GM18861 (cell line): ENCODE measurements around the gene KMT2C.

Experiments used
- ATAC-seq: cut with Tn5 transposase; IDR thresholded peaks from one replicate; pipeline ENCODE4 v1.9.1; 2021; ENCODE audit not compliant: unreplicated experiment

KMT2C gene

DNA sequence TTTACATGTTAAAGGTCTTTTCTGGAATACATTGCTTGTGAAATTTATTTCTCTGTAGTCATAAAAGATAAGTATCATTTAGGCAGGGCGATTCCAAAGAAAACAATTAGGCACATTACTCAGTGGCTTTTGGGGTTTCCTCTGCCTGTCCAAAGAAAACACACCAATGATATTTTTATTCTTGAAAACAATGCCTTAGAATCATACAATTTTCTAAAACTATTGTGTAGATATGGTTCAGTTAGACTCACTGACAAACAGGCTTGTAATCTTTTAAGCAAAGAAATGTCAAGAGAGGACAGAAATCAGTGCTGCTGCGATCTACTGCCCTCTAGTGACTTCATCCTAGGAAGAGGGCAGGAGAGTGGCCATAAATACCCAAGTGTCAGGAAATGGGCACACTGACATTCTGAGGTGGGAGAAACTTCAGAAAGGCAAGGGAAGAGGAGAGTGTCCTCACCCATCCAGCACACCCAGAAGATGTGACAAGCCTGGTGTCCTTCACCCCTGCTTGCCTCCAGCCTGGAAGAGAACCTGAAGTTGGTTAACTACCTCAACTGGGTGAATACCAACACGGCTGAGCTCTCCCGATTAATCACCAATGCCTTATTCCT is 289.8 kb downstream of the KMT2C start:
- ATAC-seq, result no peak

DNA sequence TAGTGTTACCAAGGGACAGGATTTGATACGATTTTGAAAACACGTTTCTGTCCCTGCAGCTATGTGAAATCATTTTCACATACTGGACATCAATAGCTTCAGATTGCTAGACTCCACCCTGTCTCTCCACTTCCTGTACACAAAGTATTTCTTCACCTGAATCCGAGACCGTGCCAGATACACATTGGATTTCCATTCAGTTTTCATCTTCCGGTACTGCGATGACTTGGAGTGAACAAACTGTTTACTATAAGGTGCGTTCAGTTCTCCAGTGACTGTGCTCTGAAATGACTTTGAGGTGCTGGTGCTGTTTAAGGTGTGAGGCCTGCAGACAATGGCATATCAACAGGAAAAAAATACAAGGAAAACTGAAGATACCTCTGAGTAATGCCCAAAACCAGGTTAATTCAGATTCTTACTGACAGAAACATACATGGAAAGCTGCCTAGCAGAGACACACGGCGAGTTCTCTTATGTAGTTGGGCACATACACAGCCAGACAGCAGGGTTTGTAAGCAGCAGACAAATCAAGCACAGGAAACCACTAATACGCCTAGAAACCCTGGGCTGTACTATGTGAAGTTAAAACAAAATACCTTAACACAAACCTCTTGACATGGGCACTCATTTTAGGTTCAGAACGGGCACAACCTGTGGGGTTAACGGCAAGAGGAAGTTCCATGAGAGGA is 291.1 kb downstream of the KMT2C start:
- no peak for ATAC-seq

DNA sequence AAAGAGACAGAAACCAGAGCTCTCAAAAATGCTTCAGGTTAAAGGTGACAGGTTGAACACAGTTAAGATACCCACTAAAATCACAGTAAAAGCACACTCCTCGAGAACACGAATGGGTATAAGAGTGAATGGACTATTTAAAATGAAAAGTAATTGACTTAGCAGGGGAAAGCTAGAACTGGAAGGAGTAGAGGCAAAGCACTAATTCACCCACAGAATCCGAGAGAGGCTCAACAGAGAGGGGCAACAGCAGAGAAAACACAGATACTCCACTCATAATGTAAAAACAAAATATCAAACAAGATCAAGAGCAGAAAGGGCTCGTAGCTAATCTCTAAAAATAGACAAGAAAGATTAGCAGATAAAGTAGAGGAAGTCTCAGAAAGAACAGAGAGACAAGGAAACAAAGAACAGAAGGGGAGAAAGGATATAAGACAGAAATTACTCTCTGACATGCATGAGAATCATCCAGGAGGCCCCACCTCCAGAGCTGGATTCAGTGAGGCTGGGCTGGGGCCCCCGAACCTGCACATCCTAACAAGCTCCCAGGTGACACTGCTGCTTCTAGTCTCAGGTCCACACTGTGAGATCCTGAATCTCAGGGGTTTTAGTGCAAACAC is 292.7 kb downstream of the KMT2C start:
- no peak for ATAC-seq

DNA sequence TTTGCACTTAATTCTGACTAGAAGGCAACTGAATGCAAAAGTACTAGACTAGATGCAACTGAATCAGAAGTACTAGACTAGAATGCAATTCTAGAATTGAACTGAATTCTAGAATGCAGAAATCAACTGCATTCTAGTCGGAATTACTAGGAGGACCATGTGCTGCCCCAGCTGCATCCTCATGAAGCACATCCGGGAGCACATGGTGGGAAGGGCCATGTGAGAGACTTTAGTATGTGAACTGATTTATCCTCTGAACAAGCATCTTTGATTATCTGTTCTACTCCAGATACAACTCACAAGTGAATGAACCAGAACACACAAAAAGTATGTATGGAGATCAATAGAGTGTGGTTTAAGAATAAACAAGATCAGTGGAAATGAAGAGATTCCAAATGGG is 295.2 kb downstream of the KMT2C start:
- no peak for ATAC-seq

DNA sequence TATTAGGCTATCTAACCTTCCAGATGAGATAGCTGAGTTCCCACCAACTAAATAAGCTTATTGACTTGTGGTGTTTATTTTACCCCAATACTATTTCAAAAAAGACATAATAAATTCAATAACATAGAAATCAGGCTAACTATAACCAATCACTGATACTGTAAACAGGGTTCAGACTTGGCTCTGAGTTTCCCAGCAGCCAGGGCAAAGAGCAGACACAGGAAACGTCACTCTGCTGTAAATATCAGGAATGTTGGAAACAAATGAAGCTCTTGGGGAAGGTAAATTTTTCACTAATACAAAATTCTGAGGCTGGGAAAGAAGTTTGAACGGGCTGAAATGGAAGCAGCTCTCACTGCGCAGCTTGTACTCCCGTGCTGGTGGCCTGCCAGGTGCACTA is 295.7 kb downstream of the KMT2C start:
- no peak for ATAC-seq

DNA sequence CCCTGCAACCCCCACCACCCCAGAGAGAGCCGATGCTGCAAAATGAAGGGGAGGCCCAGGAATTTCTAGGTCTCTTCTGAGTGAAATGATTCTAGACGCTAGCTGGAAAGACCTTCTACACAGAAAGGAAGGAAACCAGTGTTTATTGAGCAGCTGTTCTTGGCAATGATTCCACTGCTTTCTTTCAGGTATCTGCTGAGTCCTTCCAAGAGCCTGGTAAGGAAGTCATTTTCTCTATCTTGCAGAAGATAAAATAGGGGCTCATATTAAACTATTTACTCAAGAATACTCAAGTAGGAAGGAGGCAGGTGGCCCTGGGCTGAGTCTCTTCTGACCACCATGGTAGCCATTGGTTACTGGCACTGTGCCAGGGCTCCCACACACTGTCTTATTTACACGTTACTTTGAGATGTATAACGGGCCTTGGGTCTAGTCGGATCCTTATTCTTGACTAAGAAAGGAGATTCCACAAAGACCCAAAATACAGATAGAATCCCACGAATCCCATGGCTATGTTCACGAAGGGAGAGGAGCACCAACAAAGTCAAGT is 298.3 kb downstream of the KMT2C start:
- ATAC-seq, result no peak

DNA sequence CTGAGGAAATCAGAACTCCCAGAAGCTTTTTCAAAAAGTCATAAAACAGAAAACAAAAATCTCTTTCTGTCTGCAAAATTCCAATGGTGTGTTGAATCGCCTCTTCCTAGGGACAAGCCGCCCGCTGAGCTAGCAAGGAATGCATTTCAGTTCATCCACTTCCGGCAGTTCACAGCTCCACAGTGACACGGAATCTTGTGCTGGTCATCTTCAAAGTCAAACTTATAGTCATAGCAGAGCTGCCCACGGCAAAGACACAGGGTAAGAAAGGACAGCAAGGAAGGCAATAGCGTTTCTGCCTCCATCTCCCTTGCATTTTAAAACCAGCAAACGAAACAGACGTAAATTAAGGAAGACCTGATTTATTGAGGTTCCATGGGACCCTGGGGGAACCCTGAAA is 299.1 kb downstream of the KMT2C start:
- ATAC-seq, result no peak

DNA sequence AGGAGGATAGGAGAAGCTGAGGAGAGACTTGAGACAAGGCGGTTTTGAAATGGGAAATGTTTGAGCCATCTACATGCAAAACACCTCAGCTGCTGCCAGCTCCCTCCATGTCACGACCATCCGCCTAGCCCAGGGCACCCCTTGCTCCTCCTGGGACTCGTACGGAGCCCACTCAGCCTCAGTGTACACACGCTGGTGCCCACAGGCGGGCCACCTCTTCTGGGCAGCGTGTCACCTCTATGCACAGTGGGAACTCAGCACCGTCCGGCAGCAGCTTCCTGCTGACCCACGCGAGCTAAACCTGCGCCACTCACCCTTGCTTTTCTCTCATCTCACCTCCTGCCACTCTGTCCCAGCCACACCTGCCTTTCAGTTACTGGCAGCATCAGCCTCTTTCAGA is 302.0 kb downstream of the KMT2C start:
- ATAC-seq, result no peak

DNA sequence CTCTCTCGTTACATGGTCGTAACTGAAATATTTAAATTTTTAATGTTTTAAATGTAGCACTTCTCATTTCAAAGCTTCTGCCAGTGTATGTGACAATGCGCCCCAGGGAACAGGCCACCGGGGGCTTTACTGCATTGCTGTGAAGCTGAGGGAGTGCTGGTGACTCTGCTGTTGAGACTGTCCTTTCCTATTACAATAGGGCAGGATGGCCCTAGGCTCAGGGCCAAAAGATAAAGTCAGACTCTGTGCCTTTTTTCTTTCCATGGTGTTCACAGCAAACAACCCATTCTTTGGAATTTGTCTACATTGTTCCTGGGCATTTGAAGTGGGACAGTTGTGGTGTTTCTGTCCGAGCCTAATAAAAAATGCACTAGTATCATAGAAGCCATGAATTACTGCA is 303.0 kb downstream of the KMT2C start:
- ATAC-seq, result no peak

DNA sequence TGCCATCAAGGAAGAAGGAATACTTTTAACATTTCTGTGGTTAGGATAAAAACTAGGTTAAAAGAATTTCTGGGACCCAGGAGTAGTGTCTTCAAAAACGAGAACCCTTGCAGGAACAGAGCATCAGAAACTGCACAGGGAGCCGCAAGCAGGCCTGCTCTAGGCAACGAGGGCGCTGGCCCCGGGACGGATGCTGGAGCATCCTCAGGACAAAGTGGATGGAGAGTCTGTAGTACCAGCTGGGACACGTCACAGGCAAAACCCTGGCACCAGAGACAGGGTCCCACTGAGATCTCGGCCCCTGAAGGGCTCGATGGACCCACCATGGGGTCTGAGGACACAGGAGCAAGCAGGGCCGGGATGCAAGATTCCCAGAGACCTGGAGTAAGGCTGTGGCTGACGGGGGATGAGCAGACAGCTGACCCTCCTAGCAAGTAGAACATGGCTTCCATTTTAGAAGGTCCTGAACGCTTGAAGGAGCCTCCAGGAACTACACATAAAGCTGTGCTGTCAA is 303.8 kb downstream of the KMT2C start:
- no peak for ATAC-seq

DNA sequence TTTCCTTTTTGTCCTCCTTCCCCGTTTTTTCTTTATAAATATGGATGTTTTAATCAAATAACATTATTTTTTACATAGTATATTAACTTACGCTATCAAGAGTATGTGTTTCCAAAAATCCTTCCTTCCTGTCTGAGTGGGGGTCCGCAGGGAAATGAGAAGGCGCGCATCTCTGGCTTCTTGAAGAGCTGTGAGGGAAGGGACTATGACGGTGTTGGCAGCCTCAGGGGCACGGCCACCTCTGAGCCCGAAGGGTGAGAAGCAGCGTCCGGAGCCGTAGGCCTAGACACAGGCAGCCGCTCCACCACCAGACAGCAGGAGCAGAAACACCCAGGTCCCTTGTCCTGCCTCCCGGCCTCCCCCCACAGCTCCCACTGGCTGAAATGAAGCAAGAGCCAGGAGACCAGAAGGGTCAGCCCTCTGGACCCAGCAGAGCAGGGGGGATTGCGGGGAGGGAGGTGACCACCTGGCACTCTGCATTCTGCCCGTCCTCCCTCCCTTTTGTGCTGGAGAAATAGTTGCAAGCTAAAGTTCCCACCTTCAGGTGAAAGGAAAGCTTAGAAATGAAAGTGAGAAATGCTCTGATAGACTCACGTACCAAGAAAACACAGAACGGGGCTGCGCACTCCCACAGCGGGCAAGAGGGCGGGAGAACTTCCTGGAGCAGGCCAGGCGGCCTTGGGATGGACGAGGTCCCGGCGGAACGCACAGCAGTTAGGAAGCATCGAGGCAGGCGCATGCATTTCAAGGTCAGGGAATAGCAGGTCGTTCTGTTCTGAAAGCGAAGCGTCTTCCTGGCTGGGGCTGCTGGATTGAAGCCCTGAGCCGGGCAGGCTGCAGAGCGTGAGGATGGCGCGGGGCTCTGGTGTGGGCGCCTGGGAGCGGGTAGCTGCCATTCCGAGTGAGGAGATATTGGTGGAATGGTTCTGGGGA is 304.9 kb downstream of the KMT2C start:
- ATAC-seq, result no peak

DNA sequence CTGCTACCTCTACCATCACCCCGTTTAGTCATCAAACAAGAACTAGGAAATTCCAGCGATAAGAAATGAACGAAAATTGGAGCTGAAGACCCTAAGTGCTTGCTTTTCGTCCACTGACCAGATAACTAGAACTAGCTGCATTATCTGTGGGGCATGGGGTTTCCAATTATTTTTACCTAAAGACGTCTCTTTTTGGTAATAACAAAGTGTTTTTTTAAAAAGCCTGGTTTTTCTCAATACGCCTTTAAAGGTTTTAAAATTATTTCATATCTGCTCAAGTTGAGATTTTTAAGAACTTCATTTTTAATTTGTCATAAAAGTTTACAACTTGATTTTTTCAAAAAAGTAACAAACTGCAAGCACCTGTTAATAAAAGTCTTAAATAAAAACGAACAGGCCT is 306.1 kb downstream of the KMT2C start:
- ATAC-seq, result no peak

DNA sequence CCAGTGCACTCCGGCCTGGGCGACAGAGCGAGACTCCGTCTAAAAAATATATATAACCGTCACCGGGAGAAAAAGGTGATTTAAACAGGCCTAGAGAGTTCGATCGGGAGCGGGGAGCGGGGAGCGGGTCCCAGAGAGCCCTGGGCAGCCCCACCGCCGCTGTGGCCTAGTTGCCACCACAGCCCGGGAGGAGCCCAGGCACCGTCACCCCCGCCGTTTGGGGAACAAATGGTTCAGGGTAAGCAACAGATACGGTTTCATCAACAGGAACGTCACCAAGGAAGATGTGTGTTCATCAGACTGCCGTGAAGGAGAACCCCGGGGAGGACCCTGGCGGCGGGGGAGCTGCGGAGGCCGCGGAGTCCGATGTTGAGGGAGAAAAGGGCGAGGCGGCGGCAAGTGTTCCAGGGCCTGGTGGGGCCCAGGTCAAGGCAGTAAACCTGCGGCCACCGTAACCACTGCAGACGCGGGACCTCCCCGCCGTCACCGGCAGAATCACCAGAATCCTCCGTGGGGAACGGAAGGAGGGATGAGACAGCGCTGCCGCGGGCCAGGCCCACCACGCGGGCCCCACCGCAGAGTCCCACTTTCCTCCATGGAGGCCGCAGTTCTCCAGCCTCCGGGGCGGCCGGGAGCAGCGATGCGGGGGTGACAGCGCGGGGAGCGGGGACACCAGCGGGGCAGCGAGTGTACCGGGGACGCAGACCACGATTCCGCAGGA is 306.9 kb downstream of the KMT2C start:
- no peak for ATAC-seq

DNA sequence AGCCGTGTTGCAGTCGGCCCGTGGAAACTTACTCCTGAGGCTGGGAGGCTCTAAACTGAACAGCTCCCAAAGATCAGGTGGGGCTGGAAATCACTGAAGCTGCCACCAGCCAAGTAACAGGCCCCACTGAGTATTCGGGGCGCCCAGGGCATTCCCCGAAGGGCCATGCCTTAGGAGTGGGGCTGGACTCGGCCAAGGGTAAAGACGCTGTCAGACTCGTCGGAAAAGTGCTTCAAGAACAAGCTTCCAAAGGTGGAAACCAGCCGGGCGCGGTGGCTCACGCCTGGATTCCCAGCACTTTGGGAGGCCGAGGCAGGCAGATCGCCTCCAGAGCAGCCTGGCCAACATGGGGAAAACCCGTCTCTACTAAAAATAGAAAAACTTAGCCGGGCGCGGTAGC is 307.6 kb downstream of the KMT2C start:
- no peak for ATAC-seq

DNA sequence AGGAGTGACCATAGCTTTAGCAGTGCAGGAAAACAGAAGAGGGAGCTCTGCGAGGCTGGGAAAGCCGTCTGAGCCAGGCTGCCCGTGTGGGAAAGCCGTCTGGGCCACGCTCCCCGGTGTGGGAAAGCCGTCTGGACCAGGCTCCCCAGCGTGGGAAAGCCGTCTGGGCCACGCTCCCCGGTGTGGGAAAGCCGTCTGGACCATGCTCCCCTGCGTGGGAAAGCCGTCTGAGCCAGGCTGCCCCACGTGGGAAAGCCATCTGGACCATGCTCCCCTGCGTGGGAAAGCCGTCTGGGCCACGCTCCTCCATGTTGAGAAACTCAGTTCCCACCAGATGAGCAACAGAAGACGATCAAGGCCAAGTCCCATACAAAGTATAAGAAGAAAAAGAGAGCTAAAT is 308.6 kb downstream of the KMT2C start:
- ATAC-seq, result no peak

DNA sequence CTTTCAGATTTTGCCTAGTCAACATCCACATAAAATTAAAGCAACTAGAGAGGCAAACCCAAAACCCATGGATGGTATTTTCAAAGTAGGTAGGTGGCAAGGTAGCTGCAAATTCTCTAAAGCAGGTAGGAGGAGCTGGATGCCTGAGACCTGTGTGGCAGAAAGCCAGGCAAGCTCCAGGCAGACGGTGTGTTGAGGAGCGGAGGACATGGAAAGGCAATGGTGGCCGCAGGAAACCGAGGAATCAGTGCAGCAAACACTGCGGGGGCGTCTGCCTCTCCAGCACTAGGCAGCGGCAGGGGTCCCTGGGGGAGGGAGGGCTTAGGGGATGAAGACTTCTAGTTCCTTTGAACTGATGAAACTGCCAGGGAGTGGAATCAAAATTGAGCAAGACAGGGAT is 309.1 kb downstream of the KMT2C start:
- no peak for ATAC-seq

DNA sequence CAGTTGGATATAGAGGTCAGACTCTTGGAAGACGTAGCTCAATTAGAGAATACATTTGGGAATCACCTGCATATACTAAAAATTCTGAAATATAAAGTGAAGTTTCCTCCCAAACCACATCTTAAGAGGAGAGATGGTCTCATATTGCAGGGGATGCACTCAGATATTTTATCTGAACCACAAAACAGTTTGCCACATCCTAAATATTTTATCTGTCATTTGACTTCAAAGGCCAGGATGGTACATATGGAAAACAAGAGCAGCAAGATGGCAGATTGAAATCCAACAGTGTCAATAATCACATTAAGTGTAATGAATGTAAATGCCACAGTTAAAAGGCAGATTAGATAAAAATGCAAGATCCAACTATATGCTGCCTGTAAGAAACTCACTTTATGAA is 313.3 kb downstream of the KMT2C start:
- ATAC-seq, result no peak

DNA sequence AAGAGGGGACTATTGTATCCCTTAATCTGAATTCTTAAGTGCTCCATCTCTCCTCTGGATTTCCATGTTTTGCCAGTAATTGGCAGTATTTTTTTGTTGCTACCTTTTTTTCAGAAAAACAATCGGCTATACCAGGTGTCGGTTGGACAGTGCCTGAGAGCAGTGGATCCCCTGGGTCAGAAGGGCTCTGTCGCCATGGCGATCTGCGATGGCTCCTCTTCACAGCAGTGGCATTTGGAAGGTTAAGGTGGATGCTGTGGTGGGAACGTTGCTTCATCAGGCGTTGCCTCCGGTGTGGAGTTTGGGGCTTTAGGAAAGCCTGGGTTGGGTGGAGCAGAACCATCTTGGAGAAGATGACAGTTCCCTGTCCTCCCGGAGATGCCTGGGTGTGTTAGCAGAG is 314.4 kb downstream of the KMT2C start:
- no peak for ATAC-seq

DNA sequence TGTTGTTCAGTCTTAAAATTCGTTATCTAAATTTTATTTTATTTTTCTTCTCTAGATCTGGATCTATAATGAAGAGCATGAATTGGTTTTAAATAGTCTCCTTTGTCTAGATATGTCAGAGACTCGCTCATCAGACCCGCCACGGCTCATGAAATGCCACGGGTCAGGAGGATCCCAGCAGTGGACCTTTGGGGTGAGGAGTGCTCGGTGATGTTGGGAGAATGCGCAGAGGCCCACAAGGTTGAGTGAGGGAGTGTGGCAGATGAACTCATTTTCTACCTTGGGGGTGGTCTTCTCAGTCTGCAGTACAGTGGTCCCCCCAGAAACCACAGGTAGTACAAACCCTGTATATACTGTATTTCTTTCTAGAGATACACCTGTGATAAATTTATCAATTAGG is 315.0 kb downstream of the KMT2C start:
- ATAC-seq, result no peak

DNA sequence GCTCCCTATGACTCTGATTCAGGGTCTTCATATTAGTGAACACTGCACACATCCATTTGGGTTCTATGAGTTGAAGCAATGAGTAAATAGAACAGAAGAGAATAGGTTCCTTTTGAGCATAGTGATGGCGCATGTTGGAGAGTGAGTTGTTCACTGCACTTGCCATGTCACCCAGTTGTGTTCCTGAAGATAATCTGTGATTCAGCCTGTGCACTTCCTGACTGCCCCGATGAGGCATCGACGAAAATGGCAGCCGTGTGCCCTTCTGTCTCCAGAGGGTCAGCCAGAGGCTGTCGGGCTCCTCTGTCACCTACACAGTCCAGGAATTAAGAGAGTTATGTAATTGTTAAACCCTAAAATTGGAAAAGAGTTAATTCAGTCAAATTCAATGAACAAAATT is 315.6 kb downstream of the KMT2C start:
- ATAC-seq, result no peak
